ENCODE results near the gene F13A1. TPM values are rescaled to one million over a fixed set of nuclear protein-coding genes. Genes with fewer than 3 reads are reported as not detected.

Gene F13A1
- total RNA-seq, 1 experiment from 2014 or later = 15.0 TPM

- no peak for DNase-seq (ENCODE audit: low read depth)
Measured at GRCh38 chr6:6195080-6195479, 125.4 kb downstream of the F13A1 start.

GRCh38 chr6:6193221-6193745 is 127.2 kb downstream of the F13A1 start:
- DNase-seq (ENCODE audit: low read depth) = peak; percentile 11

GRCh38 chr6:6191909-6192308 is 128.6 kb downstream of the F13A1 start:
- no peak for DNase-seq (ENCODE audit: low read depth)

GRCh38 chr6:6191476-6191875 is 129.0 kb downstream of the F13A1 start:
- no peak for DNase-seq (ENCODE audit: low read depth)

DNA sequence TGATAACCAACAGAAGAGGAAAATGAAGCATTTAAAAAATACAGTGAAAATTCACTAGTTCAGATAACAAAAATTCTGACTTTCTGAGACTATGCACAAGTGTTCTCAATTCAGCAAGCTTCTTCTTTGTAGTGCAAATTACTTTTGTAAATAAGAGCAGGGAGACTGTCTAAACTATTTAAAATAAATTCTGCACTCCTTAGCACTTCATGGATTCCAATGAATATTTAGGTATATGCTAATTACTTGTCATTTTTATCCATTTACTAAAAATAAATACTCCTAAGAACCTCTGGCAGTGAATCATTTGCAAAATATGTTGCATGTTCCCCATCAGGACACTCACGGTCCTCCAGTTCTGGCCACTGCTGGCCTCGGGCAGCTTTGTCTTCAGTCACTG is 139.8 kb downstream of the F13A1 start:
- no peak for DNase-seq (ENCODE audit: low read depth)

DNA sequence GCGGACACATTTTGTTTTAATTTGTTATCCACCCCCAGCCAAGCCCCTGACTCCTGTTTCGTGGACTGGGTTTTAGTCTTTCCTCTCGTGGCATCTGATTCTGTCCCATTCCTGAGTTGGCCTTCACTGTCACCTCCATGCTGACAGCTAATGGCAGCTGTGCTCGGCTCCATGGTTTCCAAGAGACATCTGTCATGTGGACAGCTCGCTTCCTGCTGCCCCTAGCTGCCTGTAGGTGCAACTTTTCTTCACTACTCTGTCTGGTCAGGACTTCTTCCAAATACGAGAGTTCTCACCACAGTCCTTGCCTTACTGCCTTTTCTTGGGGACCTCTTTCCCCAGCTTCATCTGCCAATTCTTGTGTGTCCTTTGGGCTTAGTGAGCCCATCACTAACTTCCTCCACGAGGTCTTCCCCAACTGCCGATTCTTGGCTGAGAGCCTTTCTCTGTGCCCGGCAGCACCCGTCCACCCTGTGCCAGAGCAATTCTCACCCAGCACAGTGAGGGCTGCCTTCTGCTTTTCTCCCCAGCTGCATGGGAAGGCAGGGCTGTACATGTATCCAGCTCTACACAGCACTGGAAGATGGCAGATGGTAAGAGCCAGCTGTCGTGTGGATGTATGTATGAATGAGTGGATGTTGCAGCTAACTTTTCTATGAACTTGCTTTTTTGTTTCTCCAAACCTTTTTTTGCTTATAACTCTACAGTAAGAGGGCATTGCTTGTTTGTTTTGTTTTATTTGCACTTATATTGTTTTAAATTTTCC is 140.4 kb downstream of the F13A1 start:
- DNase-seq (ENCODE audit: low read depth) = peak; percentile 18

DNA sequence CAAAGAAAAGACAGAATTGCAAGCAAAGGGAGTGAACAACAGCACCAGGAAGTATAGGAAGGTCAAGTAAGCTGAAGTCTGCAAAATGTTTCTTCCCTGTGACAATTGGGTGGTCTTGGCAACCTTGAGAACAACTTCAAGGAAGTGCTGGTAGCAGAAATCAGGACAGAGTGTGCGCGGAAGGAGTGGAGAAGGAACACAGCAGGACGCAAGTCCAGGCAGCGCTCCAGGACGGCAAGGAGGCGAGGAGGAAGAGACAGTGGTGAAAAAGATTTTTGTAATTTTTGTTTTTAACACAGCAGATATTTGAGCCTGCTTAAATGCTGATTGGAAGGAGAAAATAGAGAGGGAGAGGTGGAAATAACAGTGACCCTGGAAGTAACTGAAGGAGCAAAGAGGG is 141.7 kb downstream of the F13A1 start:
- DNase-seq (ENCODE audit: low read depth) = no peak

DNA sequence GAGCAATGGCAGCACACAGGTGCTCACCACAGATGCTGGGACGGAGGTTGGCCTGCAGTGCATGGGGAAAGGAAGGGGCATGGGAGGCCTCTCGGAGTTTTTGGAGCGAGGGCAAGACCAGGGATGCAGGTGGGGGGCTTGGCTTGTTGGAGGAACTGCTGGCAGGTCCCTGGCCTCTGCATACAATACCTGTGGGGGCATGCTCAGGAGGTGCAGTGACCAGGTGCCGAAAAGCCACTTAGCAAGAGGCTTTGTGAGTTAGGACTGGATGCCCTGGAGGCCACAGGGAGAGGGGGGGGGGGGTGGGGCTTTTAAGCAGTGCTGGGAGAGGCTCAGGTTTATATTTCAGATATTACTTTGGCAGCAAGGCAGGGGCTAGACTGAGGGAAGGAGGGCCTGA is 142.7 kb downstream of the F13A1 start:
- DNase-seq (ENCODE audit: low read depth) = no peak

DNA sequence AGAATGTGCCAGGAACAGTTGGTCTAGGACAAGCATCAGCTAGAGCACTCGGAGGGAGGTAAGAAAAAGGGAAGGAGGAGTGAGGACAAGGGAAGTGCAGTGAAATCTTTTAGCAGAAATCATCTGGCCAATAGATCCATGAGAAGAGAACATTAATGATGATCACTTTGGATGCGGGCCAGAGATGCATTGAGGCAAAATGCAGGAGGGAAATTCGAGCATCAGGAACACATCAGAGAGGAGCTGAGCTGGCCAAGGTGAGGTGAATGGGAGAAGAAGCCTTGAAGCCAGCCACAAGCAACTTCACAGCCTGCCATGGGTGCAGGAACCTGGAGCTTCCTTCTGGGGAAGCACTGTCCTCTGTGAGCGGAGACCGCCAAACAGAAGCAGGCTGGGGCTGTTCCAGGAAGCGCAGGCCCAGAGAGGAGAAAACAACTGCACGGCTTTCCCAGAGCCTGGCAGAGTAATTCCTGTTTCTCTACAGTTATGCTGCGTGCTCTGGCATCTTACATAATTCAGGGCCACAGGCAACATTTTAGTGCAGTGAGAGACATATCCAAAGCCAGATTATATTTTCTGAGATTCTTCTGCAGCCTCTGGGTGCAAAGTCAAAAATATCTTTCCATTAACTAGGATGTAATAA is 143.8 kb downstream of the F13A1 start:
- DNase-seq (ENCODE audit: low read depth) = no peak

GRCh38 chr6:6176127-6176526 is 144.3 kb downstream of the F13A1 start:
- peak; percentile 20 for DNase-seq (ENCODE audit: low read depth)

- DNase-seq (ENCODE audit: low read depth) = no peak
Measured at GRCh38 chr6:6169141-6169540, 151.3 kb downstream of the F13A1 start.

DNA sequence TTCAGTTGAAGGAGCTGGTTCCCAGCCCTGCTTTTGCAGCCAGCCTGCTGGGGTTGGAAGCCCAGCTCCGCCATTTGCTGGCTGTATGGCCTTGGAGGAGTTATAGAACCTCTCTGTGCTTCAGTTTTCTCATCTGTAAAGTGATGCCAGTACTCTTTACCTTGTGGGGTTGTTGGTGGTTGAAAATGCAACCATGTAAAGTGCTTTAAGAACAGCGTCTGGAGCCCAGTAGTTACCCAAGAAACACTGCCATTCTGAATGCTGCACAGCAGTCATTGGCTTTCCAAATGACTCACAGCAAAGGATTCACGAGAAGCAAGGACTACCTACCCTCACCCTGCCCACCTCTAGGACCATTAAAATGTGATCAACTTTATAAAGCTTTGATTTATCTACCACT is 154.4 kb downstream of the F13A1 start:
- no peak for DNase-seq (ENCODE audit: low read depth)

GRCh38 chr6:6164367-6164766 is 156.1 kb downstream of the F13A1 start:
- no peak for DNase-seq (ENCODE audit: low read depth)

- DNase-seq (ENCODE audit: low read depth) = no peak
Measured at GRCh38 chr6:6154335-6154734, 166.1 kb downstream of the F13A1 start.

DNA sequence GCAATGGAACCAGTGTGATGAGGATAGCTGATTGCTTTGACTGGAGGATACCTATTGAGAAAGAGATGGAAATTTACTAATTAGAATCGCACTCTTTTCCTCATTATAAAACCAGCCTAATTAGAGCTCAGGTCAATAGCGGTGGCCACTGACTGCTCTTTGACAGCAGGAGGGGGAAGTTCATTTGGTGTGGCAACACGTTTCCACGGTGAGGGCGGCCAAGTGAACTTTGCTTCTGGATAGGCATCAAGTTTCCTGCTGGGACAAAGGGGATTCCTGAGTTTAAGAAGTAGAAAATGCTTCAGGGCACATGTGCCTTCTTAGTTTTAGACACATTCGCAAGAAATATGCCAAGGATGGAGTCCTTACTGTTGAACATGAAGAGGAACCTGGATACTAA is 168.4 kb downstream of the F13A1 start:
- DNase-seq (ENCODE audit: low read depth) = no peak

- DNase-seq (ENCODE audit: low read depth) = no peak
Measured at GRCh38 chr6:6148192-6148815, 172.2 kb downstream of the F13A1 start.

- DNase-seq (ENCODE audit: low read depth) = peak; percentile 38
Measured at GRCh38 chr6:6131492-6132109, 188.9 kb downstream of the F13A1 start.

DNA sequence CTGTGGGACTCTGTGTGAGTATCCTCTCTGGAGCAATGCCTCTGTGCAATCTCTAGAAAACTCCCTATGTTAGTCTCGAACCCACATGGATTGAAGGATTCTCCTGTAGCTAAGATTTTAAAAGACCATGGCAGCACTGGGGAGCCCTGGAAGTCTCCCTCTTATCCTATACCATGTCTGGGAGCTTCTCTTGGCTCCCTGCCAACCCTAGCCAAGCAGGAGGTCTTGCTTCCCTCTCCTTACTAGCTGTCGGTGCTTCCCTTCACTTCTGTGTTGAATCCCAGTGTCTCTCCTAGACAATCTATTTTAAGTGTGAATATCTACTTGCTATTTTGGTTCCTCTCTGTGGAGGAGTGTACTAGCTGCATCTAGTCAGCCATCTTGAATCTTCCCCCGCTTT is 195.0 kb downstream of the F13A1 start:
- DNase-seq (ENCODE audit: low read depth) = no peak

DNA sequence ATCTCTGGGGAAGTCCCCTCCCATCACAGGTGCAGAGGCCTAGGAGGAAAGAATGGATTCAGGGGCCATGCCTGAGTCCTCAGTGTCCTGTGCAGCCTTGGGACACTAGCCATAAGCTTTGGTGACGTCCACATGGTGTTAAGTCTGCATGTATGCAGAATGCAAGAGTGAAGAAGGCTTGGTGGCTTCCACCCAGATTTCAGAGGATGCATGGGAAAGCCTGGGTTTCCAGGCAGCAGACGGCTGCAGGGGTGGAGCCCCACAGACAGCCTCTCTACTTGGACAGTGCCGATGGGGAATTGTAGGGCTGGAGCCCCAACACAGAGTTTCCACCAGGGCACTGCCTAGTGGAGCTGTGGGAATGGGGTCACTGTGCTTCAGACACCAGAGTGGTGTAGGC is 196.7 kb downstream of the F13A1 start:
- no peak for DNase-seq (ENCODE audit: low read depth)

DNA sequence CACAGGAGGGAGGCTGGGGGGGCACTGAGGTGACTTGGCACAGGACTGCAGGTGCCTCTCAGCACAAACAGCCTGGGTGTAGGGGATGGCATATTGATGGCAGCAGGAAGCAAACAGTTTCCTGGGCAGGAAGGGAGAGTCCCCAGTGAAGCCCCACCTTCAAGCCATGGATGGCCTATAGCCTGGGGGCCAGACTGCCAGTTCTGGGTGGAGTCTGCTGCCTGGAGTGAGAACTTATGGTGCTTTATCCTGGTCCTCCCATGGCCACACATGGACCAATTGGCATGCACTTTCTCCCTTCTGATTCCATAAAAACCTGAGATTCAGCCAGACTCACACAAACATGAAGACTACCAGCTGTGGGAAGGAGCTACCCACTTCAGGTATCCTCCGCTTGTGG is 198.5 kb downstream of the F13A1 start:
- DNase-seq (ENCODE audit: low read depth) = no peak

DNA sequence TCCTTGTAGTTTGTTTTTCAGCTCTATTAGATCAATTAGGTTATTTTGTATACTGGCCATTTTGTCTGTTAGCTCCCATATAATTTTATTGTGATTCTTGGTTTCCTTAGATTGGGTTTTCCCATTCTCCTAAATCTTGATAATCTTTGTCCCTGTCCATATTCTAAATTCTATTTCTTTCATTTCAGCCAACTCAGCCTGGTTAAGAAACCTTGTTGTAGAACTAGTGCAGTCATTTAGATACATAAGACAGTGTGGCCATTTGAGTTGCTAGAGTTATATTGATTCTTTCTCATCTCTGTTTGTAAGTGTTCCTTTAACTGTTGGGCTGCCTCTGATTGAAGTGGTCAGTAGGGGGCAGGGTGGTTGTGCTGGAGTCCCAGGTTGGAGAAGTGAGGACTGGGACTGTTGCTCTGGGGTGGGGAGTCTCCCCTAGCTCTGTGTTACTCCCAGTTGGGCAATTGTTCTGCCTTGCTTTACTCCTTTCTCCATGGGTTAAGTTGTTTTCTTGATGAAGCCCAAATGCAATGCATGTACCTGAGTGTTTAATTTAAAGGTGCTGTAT is 214.9 kb downstream of the F13A1 start:
- DNase-seq (ENCODE audit: low read depth) = no peak
